IMR-90 (cell line): ENCODE data around the gene PINLYP. TPM values are rescaled to one million over a fixed set of nuclear protein-coding genes. Genes with fewer than 3 reads are reported as not detected.

Experiments used
- MAZ ChIP-seq: IDR thresholded peaks from 2 replicates; pipeline ENCODE4 v1.6.1; 2012; ENCODE audit warnings: low read depth, mild to moderate bottlenecking, low read length, improper control_type of control experiment, moderate library complexity, borderline replicate concordance
- NFE2L2 ChIP-seq: fragments of 150-350 bp; IDR thresholded peaks from 2 replicates; pipeline ENCODE4 v1.6.1; 2016; ENCODE audit warnings: low read depth, mild to moderate bottlenecking, low read length
- SMC3 ChIP-seq: fragments of 150-350 bp; IDR thresholded peaks from 2 replicates; pipeline ENCODE4 v1.6.1; 2016; ENCODE audit warnings: low read depth, mild to moderate bottlenecking, antibody characterized with exemption, low read length, moderate library complexity
- polyA plus RNA-seq, 3 experiments: library from polyadenylated mRNA; depleted of rRNA; stranded (reverse); fragments of >200 nt; gene quantifications; 2 replicates each; pipeline ENCODE4 v1.2.3, GENCODE V29; 2012; ENCODE audit warnings: low replicate concordance in 1 of 3
- total RNA-seq: library from RNA; depleted of rRNA; stranded (reverse); fragments of >200 nt; gene quantifications from 2 replicates; pipeline ENCODE4 v1.2.3, GENCODE V29; 2012

Gene PINLYP
- total and polyA plus RNA-seq, 2 of the 4 experiments (the other 2 are of a cell fraction) = 0.54 to 1.4 TPM

- TF ChIP-seq SMC3 (0 out of 2 replicates have a peak, but pooled peaks have one; percentile 14), MAZ (peak; percentile 57; the same call in 1 of the 2 replicates), NFE2L2 (0 out of 2 replicates have a peak, but pooled peaks have one; percentile 9)
Observed at GRCh38 chr19:43595999-43596841, 20.6 kb downstream of the PINLYP start, which contains the start of the genes IRGQ and ZNF576 (continued).
